Measurements from ENCODE around the gene DPH2. TPM values are rescaled to one million over a fixed set of nuclear protein-coding genes. Genes with fewer than 3 reads are reported as not detected.

The DPH2 gene
- total and polyA plus RNA-seq, 10 of the 15 experiments (the other 5 are each of a cell fraction or from before 2014, with no cell fraction given): 13.1 to 82.9 (median 52.0) TPM

DNA sequence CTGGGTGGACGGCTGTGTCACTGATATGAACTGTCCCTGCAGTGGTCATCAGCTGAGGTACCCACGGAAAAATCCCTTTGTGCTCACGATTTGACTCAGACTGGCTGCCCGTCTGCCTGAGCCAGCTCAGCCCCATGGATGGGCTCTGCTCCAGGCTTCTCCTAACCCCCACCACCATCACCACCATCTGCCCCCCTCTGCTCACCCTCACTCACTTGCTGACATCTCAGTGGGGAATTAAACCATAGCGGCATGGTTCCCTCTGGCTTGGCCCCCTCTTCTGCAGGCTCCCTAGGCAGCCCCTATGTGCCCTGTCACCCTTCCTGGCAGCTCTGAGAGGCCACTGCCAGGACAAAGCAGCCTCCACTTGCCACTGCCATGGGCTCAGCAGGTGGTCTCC is 44.1 kb downstream of the DPH2 start:
- H3K27ac ChIP-seq (ENCODE audit: control insufficient read depth, insufficient read depth): no peak overlapping the region
- ChIA-PET SMC1A (ENCODE audit: uncharacterized antibody, unreplicated experiment) (interaction anchor here (0.6 to 1.7 kb wide), 2 partner anchors 9 to 32 kb away, joined by 3 to 5 read pairs; no protein-coding TSS in a partner anchor), CTCF (interaction anchor here (1.1 to 2.3 kb wide), 3 partner anchors 8 to 79 kb away, joined by 4 to 15 read pairs (median 5); no protein-coding TSS in a partner anchor), RAD21 (ENCODE audit: unreplicated experiment) (interaction anchor here (1.9 kb wide), 1 partner anchor 23 kb away, joined by 5 read pairs; no protein-coding TSS in a partner anchor), POLR2A (no interaction called here)
- no peaks in the 10 kb centered on the region for H3K36me3 ChIP-seq (ENCODE audit: control insufficient read depth in 2 of 2, insufficient read depth in 2 of 2, low read length in 1 of 2)
- no peak overlapping the region for H3K4me2 ChIP-seq (ENCODE audit: control insufficient read depth, insufficient read depth)
- no peak for DNase-seq (ENCODE audit: low read depth, low spot score)
- no peaks in the 10 kb centered on the region for H3K4me1 ChIP-seq (ENCODE audit: control insufficient read depth, insufficient read depth, low read length)
- no peak overlapping the region for H3K9ac ChIP-seq (ENCODE audit: control insufficient read depth, insufficient read depth, low read length)
- no peak overlapping the region for H2AFZ ChIP-seq (ENCODE audit: control insufficient read depth, low read depth, low read length)
- no peaks in the 10 kb centered on the region for H3K79me2 ChIP-seq (ENCODE audit: control insufficient read depth, insufficient read depth, low read length)
- ATAC-seq: no peak; the same call in 2 of the 3 replicates
- no peak for FAIRE-seq
- in situ Hi-C loops (cut with MboI): no loop called here
- H3K27me3 ChIP-seq (replicated peaks in 1 of 2; ENCODE audit: control insufficient read depth in 2 of 2, insufficient read depth in 2 of 2, low read length in 1 of 2): no peaks in the 10 kb centered on the region; a peak in 1 of 4 replicates
- TF ChIP-seq YBX1 (IDR thresholded peaks at IDR 0.05) (no peak), SMC3 (IDR thresholded peaks at IDR 0.05; ENCODE audit: borderline replicate concordance, low read length) (no peak), HDGF (IDR thresholded peaks at IDR 0.05) (no peak)
- TF ChIP-seq, protein P1, sequence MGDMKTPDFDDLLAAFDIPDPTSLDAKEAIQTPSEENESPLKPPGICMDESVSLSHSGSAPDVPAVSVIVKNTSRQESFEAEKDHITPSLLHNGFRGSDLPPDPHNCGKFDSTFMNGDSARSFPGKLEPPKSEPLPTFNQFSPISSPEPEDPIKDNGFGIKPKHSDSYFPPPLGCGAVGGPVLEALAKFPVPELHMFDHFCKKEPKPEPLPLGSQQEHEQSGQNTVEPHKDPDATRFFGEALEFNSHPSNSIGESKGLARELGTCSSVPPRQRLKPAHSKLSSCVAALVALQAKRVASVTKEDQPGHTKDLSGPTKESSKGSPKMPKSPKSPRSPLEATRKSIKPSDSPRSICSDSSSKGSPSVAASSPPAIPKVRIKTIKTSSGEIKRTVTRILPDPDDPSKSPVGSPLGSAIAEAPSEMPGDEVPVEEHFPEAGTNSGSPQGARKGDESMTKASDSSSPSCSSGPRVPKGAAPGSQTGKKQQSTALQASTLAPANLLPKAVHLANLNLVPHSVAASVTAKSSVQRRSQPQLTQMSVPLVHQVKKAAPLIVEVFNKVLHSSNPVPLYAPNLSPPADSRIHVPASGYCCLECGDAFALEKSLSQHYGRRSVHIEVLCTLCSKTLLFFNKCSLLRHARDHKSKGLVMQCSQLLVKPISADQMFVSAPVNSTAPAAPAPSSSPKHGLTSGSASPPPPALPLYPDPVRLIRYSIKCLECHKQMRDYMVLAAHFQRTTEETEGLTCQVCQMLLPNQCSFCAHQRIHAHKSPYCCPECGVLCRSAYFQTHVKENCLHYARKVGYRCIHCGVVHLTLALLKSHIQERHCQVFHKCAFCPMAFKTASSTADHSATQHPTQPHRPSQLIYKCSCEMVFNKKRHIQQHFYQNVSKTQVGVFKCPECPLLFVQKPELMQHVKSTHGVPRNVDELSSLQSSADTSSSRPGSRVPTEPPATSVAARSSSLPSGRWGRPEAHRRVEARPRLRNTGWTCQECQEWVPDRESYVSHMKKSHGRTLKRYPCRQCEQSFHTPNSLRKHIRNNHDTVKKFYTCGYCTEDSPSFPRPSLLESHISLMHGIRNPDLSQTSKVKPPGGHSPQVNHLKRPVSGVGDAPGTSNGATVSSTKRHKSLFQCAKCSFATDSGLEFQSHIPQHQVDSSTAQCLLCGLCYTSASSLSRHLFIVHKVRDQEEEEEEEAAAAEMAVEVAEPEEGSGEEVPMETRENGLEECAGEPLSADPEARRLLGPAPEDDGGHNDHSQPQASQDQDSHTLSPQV (IDR thresholded peaks at IDR 0.05): no peak
- TF ChIP-seq, protein P2, sequence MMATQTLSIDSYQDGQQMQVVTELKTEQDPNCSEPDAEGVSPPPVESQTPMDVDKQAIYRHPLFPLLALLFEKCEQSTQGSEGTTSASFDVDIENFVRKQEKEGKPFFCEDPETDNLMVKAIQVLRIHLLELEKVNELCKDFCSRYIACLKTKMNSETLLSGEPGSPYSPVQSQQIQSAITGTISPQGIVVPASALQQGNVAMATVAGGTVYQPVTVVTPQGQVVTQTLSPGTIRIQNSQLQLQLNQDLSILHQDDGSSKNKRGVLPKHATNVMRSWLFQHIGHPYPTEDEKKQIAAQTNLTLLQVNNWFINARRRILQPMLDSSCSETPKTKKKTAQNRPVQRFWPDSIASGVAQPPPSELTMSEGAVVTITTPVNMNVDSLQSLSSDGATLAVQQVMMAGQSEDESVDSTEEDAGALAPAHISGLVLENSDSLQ (IDR thresholded peaks at IDR 0.05): no peak
- TF ChIP-seq, protein P3, sequence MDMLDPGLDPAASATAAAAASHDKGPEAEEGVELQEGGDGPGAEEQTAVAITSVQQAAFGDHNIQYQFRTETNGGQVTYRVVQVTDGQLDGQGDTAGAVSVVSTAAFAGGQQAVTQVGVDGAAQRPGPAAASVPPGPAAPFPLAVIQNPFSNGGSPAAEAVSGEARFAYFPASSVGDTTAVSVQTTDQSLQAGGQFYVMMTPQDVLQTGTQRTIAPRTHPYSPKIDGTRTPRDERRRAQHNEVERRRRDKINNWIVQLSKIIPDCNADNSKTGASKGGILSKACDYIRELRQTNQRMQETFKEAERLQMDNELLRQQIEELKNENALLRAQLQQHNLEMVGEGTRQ (IDR thresholded peaks at IDR 0.05; ENCODE audit: borderline replicate concordance, low read depth, low read length): no peak
- no peaks in the 10 kb centered on the region for H4K20me1 ChIP-seq (ENCODE audit: control insufficient read depth, insufficient read depth)
- no peak overlapping the region for H3K4me3 ChIP-seq
- 26% methylated on average over 5 of the region's 5 CpGs for WGBS (ENCODE audit: insufficient coverage, insufficient replicate concordance, low lambda C conversion rate, missing lambda C conversion rate)
- BruUV-seq (replicated peaks): no TSS peak
- intact Hi-C loops (cut with micrococcal nuclease; ENCODE audit: unreplicated experiment): no loop called here
- no peaks in the 10 kb centered on the region for H3K9me3 ChIP-seq (replicated peaks; ENCODE audit: control insufficient read depth, insufficient read depth, low read length)

All from GM12878 (cell line).